ENCODE results near the gene PLAC8. TPM values are rescaled to one million over a fixed set of nuclear protein-coding genes. Genes with fewer than 3 reads are reported as not detected.
"Not testable (repeated sequence)": the region's sequence is repeated elsewhere in the genome, so short reads cannot be mapped to it uniquely, and the experiment has no call there.

Gene PLAC8
- total RNA-seq, 3 donors from 2014 or later, result 1.1 to 7.9 (median 4.5) TPM

DNA sequence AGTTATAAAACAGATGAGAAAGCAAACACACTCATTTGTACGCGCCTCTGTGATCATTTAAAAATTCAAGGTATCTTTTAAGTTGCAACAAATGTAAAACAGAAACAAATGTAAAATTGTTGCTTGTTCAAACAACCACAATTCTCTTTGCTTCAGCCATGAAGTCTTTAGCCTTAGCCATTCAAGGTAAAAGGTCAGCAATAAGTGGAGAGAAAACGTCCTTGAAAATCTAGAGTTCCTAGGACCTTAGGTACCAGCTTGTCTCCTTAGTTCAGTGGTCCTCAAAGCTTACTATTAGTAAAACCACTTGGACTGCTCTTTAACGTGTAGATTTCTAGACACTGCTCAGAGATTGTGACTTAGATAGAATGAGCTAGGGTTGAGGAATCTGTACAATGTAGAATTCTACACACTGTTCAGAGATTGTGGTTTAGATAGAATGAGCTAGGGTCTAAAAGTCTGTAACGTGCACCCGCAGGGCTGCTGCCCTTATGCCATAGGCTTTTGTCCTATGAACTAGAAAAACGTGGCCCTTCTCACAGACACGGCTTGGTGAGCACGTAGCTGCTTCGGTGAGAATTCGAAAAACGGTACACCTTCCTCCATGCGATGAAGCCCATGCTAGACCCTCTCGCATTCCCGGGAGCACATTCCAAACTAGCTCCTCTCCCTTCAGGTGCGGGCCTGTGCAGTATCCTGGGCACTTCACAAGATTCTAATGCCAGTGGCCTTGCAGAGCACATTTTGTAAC is 1.7 kb downstream of the PLAC8 start:
- H3K4me1 ChIP-seq, result no peaks in the 10 kb centered on the region
- intact Hi-C loops (cut with DNase I; ENCODE audit: low total_unique reads), result no loop called here
- H3K4me3 ChIP-seq, result no peak overlapping the region
- H3K9me3 ChIP-seq, result no peaks in the 10 kb centered on the region
- no peak overlapping the region for H3K27ac ChIP-seq
- DNase-seq (ENCODE audit: low spot score in 2 of 2), result no peak
- TF ChIP-seq POLR2A (IDR thresholded peaks at IDR 0.05) (no peak), POLR2AphosphoS5 (IDR thresholded peaks at IDR 0.05) (no peak)
- TF ChIP-seq, protein P1, sequence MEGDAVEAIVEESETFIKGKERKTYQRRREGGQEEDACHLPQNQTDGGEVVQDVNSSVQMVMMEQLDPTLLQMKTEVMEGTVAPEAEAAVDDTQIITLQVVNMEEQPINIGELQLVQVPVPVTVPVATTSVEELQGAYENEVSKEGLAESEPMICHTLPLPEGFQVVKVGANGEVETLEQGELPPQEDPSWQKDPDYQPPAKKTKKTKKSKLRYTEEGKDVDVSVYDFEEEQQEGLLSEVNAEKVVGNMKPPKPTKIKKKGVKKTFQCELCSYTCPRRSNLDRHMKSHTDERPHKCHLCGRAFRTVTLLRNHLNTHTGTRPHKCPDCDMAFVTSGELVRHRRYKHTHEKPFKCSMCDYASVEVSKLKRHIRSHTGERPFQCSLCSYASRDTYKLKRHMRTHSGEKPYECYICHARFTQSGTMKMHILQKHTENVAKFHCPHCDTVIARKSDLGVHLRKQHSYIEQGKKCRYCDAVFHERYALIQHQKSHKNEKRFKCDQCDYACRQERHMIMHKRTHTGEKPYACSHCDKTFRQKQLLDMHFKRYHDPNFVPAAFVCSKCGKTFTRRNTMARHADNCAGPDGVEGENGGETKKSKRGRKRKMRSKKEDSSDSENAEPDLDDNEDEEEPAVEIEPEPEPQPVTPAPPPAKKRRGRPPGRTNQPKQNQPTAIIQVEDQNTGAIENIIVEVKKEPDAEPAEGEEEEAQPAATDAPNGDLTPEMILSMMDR (IDR thresholded peaks at IDR 0.05), result no peak
- H3K27me3 ChIP-seq, result no peaks in the 10 kb centered on the region
- H3K36me3 ChIP-seq, result no peaks in the 10 kb centered on the region

GRCh38 chr4:83112231-83112630 is 2.3 kb downstream of the PLAC8 start:
- TF ChIP-seq POLR2AphosphoS5 (IDR thresholded peaks at IDR 0.05) (no peak), POLR2A (IDR thresholded peaks at IDR 0.05) (no peak)
- TF ChIP-seq, protein P1 (IDR thresholded peaks at IDR 0.05), result no peak
- Histone ChIP-seq H3K9me3 (no peaks in the 10 kb centered on the region), H3K4me3 (no peak overlapping the region), H3K36me3 (no peaks in the 10 kb centered on the region), H3K27ac (no peak overlapping the region), H3K27me3 (no peaks in the 10 kb centered on the region), H3K4me1 (no peaks in the 10 kb centered on the region)
- DNase-seq (ENCODE audit: low spot score in 2 of 2), result no peak
- intact Hi-C loops (cut with DNase I; ENCODE audit: low total_unique reads), result no loop called here

DNA sequence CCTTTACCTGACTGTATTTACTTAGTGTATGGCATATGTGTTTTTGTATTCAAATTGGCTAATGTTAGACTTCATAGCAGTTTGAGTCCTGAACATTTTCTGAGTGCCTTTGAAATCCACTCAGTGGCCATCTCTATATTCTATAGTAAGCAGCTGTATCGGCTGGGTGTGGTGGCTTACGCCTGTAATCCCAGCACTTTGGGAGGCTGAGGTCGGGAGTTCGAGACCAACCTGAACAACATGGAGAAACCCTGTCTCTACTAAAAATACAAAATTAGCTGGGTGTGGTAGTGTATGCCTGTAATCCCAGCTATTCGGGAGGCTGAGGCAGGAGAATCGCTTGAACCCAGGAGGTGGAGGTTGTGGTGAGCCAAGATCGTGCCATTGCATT is 2.8 kb downstream of the PLAC8 start:
- H3K27me3 ChIP-seq; H3K27ac ChIP-seq; DNase-seq (ENCODE audit: low spot score in 2 of 2); H3K9me3 ChIP-seq; H3K4me1 ChIP-seq; H3K36me3 ChIP-seq; H3K4me3 ChIP-seq; intact Hi-C loops (cut with DNase I; ENCODE audit: low total_unique reads): not testable (repeated sequence)

DNA sequence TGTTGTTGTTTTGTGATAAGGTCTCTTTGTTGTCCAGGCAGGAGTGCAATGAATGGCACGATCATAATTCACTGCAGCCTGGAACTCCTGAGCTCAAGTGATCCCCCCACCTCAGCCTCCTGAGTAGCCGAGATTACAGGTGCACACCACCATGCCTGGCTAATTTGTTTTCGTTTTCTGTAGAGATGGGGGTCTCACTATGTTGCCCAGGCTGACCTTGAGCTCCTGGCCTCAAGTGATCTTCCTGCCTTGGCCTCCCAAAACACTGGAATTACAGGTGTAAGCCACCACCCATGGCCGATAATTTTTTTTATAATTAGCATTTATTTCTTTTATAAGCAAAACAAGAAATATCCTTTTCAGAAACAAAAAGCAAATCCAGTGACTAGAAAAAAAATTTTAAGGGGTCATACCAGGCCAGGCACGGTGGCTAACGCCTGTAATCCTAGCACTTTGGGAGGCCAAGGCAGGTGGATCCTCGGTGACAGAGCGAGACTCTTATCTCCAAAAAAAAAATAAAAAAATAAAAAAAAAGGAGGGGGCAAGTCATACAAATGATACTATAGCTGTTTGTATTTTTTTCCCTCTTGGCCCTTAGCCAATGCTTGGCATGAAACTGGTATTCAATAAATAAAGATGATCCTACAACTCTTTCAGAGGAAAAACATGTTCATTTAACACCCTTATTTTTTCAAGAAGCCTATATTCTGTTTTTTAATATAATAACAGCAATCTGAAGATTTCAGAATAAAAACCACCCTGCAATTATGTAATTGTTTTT is 3.4 kb downstream of the PLAC8 start:
- H3K4me3 ChIP-seq, result no peak overlapping the region
- no peak for DNase-seq (ENCODE audit: low spot score in 2 of 2)
- H3K27ac ChIP-seq, result peak overlapping the region in 1 of 2 donors; percentile 13
- no peaks in the 10 kb centered on the region for H3K9me3 ChIP-seq
- intact Hi-C loops (cut with DNase I; ENCODE audit: low total_unique reads), result no loop called here
- TF ChIP-seq POLR2AphosphoS5 (IDR thresholded peaks at IDR 0.05), result no peak
- TF ChIP-seq, protein P1 (IDR thresholded peaks at IDR 0.05), result no peak
- no peaks in the 10 kb centered on the region for H3K27me3 ChIP-seq
- H3K4me1 ChIP-seq, result no peaks in the 10 kb centered on the region
- H3K36me3 ChIP-seq, result no peaks in the 10 kb centered on the region

DNA sequence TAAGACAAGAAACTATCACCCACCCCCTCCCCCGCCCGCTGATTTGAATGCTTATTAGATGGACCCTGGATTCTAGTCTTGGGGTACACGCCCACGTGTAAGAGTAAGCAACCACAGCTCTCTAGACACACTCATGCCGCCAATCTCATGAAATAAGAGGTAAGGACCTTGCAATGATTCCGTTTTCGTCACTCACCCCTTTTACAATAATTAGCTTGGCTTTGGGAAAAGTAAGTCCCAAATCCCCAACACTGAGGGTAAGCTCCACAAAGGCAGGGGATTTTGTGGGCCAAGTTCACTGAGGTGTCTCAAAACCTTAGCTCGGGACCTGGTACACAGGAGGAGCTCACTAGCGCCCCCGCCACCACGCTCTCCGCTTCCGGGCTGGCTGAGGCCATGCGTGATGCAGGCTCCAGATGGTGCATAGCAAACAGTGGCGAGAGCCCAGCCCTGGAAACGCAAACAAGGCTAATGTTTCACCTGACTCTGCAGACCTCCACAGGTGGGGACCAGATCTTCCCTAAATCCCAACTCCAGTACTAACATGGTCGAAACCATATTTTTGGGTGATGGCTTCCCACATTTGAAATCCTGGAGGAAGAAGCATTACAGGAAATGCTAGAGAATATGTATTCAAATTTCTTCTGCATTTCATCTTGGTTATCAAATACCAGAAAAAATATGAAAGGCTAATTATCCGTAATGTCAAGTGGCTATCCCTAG is 4.1 kb downstream of the PLAC8 start:
- no peak for TF ChIP-seq POLR2A (IDR thresholded peaks at IDR 0.05)
- TF ChIP-seq, protein P1 (IDR thresholded peaks at IDR 0.05), result peak in 2 of 3 donors; percentile 24 to 32
- H3K4me3 ChIP-seq, result peak overlapping the region; percentile 53 to 72 (median 65)
- peak; percentile 74 for DNase-seq (ENCODE audit: low spot score in 2 of 2)
- H3K4me1 ChIP-seq, result no peaks in the 10 kb centered on the region
- H3K9me3 ChIP-seq, result no peaks in the 10 kb centered on the region
- no peaks in the 10 kb centered on the region for H3K36me3 ChIP-seq
- intact Hi-C loops (cut with DNase I; ENCODE audit: low total_unique reads), result no loop called here
- peak overlapping the region; percentile 53 to 62 for H3K27ac ChIP-seq
- no peaks in the 10 kb centered on the region for H3K27me3 ChIP-seq
